NCI-H1436 (cell line): Measurements from ENCODE around the gene FNBP1.

ENCODE experiments used
- DNase-seq: peaks from one replicate; lab custom pipeline; 2025; lab: John Stamatoyannopoulos, UW

FNBP1 gene

GRCh38 chr9:130045725-130046450, 2.9 kb upstream of the FNBP1 start:
- DNase-seq: no peak

DNA sequence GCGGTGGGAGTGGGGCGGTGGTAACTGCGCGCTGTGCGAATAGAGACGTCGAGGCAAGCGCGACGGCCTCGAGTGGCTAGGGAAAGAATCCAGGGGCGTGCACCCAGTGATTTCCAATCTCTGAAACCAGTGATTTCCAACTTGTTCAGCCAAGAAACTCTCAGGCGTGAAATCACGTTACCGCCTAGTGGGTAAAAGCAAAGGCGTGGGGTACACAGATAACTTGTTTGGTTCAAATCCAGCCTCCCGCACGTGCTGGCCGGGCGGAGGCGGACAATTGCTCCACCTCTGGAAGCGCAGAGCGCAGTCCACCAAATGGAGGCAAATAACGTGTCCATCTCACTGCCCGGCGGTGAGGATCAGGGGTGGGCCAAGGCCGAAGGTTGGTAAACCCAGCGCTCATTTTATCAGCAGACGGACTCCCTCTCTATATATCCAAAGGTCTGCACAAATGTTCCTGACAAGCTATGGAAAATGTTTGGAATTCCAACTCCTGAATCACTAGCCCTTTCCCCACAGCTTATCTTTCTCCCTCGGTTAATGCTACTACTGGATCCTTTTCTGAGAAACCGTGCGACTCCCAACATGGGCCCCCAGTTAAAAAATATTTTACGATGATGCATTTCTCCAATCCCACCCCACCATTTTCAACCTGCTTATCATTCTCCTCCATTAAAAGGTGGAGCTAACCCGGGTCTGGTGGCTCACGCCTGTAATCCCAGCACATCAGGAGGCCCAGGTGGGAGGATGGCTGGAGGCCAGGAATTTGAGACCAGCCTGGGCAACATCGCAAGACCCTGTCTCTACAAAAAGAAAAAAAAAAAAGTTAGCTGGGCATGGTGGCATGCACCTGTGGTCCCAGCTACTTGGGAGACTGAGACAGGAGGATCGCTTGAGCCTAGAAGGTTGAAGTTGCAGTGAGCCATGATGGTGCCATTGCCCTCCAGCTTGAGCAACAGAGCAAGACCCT, 950 bp upstream of the FNBP1 start:
- no peak for DNase-seq

GRCh38 chr9:130042406-130042884, 544 bp downstream of the FNBP1 start:
- no peak for DNase-seq

DNA sequence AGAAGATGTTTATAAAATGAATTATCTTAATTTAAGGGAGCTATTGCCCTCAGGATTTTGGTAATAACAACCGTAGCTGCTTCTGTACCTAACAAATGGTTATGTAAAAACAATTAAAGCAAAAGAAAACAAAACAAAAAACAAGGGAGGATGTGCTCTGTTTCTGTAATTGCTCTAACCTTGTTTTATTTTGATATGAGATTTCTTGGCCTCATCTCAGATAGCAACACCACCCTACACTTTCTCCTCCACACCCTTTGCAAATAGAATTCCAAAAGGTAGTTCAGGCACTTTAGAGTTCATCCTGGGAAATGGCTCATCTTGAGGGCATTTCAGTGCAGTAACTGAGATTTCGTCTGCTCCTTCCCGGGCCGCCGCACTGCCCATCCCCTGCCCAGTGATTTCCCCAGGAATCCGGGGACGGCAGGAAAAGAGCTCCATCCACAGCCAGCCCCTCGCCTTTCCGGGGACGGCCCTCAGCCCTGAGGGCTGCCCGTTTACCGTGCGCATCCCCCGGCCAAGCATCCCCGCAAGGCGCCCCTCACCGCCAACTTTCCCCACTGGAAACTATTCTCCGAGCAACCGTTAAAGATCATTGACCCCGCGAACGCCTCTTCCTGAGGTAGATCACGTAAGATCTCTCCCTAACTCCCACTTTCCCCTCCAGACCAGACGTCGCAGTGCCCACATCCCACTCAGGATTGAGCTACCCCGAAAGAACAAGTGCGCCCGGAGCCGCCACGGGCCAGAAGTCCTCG, 1.2 kb downstream of the FNBP1 start:
- no peak for DNase-seq

GRCh38 chr9:130040984-130041647, 1.9 kb downstream of the FNBP1 start:
- DNase-seq: no peak

GRCh38 chr9:130039528-130040147, 3.4 kb downstream of the FNBP1 start:
- no peak for DNase-seq

DNA sequence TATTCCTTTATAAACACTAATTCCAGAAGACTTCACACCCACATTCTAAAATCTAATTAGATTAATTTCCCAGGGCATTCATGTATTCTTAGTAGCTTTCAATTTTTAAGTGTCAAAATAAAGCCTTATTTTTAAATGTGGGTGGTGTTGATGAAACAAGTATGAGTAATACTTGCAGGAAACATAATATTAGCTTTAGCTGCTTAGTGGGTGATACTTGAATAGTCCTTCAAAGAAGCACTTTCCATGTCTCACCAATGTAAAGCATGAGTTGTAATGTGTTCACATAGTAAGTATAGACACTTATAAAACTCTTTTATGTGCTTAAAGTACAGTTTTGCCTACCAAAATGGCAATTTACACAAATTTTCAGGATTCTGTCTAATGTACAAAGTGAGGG, 6.9 kb downstream of the FNBP1 start:
- no peak for DNase-seq

- DNase-seq: no peak
Observed at GRCh38 chr9:130034570-130034969, 8.4 kb downstream of the FNBP1 start.

- DNase-seq: no peak
Observed at GRCh38 chr9:130030651-130031127, 12.3 kb downstream of the FNBP1 start.

- DNase-seq: no peak
Observed at GRCh38 chr9:130029223-130029973, 13.6 kb downstream of the FNBP1 start.

GRCh38 chr9:130028493-130029222, 14.3 kb downstream of the FNBP1 start:
- no peak for DNase-seq

- DNase-seq: no peak
Observed at GRCh38 chr9:130027533-130028365, 15.2 kb downstream of the FNBP1 start.

DNA sequence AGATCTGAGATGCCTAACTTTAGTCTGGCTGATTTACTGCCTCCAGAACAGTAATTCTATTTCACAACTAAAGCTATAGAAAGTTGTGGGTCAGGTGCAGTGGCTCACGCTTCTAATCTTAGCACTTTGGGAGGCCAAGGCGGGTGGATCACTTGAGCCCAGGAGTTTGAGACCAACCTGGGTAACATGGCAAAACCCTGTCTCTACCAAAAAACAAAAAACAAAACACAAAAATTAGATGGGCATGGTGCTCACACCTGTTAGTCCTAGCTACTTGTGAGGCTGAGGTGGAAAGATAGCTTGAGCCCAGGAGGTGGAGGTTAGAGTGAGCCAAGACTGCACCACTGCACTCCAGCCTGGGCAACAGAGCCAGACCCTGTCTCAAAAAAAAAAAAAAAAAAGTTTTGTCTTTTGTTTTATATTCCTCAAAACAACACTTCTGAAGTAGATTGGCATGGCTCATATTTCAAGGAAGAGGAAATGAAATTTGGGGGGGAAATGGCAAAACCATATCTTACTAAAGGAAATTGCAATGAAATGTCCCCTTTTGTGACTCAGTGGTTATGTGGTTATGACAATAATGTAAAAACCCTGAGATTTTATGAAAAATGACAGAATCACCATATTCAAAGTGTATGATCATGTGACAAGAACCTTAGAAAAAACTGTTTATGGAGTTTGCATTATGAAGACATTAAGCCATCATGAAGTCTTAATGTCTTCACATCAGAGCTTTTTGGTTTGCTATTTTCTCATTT, 16.2 kb downstream of the FNBP1 start:
- no peak for DNase-seq

- no peak for DNase-seq
Observed at GRCh38 chr9:130024597-130024994, 18.4 kb downstream of the FNBP1 start.

DNA sequence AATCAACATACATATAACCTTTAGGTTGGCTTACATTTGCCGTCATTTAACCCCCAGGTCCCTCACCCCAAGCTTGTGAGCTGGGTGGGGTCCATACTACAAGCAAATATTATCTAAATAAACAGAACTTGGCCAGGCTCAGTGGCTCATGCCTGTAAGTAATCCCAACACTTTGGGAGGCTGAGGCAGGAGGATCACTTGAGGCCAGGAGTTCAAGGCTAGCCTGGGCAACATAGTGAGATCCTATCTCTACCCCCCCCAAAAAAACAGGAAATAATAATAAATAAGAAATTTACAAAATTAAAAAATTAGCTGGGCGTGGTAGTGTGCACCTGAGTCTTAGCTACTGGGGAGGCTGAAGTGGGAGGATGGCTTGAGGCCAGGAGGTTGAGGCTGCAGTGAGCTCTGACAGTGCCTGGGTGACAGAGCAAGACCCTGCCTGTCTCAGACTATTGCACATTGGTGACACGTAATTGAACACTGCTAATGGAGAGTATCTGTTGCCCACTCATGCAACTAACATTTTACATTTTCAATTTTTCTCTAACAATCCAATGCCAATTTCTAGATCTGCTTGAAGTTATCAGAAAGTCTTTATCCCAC, 18.9 kb downstream of the FNBP1 start:
- no peak for DNase-seq

DNA sequence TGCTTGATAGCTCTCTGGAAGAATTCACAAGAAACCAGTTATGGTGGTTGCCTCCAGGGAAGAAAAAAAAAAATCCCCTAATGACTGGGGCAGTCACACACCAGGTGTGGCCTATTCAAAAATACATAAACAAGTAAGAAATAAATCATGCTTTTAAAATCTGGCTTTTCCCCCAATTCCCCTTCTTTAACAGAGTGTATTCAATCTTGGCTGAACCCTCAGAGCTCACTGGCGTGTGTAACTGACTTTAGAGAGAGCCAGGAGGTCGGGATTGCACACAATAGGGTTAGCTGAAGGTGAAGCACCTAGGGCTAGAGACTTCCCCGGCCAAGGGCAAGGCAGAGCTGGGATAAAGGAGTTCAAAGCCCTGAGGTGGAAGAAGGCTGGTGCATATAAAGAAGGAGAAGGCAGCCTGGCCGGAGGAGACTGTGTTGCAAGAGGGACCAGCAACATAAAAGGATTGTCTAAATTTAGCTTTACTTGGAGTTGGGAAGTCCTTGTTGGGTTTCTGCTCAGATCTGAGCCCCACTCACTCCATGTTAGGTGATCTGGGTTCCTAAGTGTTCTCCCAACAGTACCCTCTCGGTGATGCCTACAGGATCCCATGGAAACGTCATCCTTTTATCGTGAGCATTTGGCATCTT, 19.7 kb downstream of the FNBP1 start:
- no peak for DNase-seq

DNA sequence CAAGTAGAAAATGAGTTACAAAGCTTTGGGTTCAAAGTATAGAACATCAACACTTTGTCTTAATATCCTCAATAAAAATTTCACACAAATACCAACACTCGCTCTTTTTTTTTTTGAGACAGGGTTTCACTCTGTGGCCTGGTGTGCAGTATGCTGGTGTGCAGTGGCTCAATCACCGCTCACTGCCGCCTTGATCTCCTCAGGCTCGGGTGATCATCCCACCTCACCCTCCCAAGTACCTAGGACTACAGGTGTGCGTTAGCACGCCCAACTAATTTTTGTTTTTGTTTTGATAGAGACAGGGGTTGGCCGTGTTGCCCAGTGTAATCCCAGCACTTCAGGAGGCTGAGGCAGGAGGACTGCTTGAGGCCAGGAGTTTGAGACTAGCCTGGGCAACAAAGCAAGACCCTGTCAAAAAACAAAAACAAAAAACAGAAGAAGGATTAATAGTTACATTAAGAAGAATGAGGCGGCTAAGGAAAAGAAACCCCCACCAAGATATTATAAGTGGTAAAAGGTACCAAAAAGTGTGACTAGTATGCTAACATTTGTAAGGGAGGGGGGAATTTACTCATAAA, 20.3 kb downstream of the FNBP1 start:
- DNase-seq: no peak
